Measurements from ENCODE around the gene SH3PXD2A. TPM values are rescaled to one million over a fixed set of nuclear protein-coding genes. Genes with fewer than 3 reads are reported as not detected.
A peak's percentile ranks its signal among the peaks of the same experiment; 100 is the strongest.

Gene SH3PXD2A
- total and polyA plus RNA-seq, 7 donors: 3.0 to 57.7 (median 10.6) TPM

DNA sequence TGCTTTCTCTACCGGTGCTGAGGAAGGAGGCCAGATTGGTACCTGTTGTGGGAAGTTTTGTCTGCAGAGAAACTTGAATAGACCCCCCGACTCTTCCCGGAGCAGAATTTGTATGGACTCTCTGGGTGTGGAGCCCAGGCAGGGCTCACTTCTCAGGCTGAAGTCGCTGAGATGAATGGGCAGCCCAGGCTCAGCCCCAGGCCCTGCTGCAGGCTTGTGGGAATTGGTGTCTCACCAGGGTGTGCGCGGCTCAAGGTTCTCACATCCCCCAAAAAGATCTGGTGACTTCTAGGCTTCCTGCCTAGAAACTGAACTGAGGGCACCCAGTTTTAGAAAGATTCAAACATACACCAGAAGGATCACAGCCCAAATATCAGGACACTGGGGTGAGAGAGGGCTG is 258.4 kb downstream of the SH3PXD2A start:
- 38 to 83% (median 46%) methylated on average over 6 of the region's 6 CpGs for WGBS, 3 donors
- H3K27me3 ChIP-seq (ENCODE audit: insufficient read depth in 3 of 3, low read length in 2 of 3): no peaks in the 10 kb centered on the region
- peak in 1 of 2 donors; percentile 8 for DNase-seq
- no peak for TF ChIP-seq CTCF (IDR thresholded peaks at IDR 0.05)
- H3K36me3 ChIP-seq (ENCODE audit: insufficient read depth in 1 of 2, low read depth in 1 of 2): peaks cover 0 to 17% of the 10 kb centered on the region in 2 donors
- H3K4me3 ChIP-seq: no peak overlapping the region
- no peaks in the 10 kb centered on the region for H3K9me3 ChIP-seq
- no peak for ATAC-seq
- no peak overlapping the region for H3K27ac ChIP-seq
- intact Hi-C loops (cut with DNase I): loop anchor here (10.0 kb wide), 2 partner anchors 258 to 278 kb away; partner anchors contain the start of gene SH3PXD2A (in 1 of the 2)
- no peaks in the 10 kb centered on the region for H3K4me1 ChIP-seq

- Histone ChIP-seq H3K4me1 (no peaks in the 10 kb centered on the region), H3K9me3 (no peaks in the 10 kb centered on the region), H3K27me3 (ENCODE audit: insufficient read depth in 3 of 3, low read length in 2 of 3) (no peaks in the 10 kb centered on the region), H3K27ac (no peak overlapping the region), H3K36me3 (ENCODE audit: insufficient read depth in 1 of 2, low read depth in 1 of 2) (peaks cover 0 to 10% of the 10 kb centered on the region in 2 donors), H3K4me3 (no peak overlapping the region)
- 55 to 72% (median 57%) methylated on average over 4 of the region's 4 CpGs for WGBS, 3 donors
- ATAC-seq (no peak), DNase-seq (peak in 1 of 2 donors; percentile 79)
- intact Hi-C loops (cut with DNase I): loop anchor here (10.0 kb wide), 2 partner anchors 259 to 279 kb away; partner anchors contain the start of gene SH3PXD2A (in 1 of the 2)
- TF ChIP-seq CTCF (IDR thresholded peaks at IDR 0.05): no peak
Observed at GRCh38 chr10:103595933-103596726, 259.2 kb downstream of the SH3PXD2A start.

- H3K27me3 ChIP-seq (ENCODE audit: insufficient read depth in 3 of 3, low read length in 2 of 3): no peaks in the 10 kb centered on the region
- H3K36me3 ChIP-seq (ENCODE audit: insufficient read depth in 1 of 2, low read depth in 1 of 2): peaks cover 0 to 9% of the 10 kb centered on the region in 2 donors
- 57 to 88% (median 78%) methylated on average over 3 of the region's 3 CpGs for WGBS, 3 donors
- H3K27ac ChIP-seq: no peak overlapping the region
- ATAC-seq (peak in 1 of 4 donors; percentile 4), DNase-seq (peak in 1 of 2 donors; percentile 42)
- no peak for TF ChIP-seq CTCF (IDR thresholded peaks at IDR 0.05)
- intact Hi-C loops (cut with DNase I): loop anchor here (1.0 to 10.0 kb wide), 4 partner anchors 176 to 282 kb away; partner anchors contain the start of gene SH3PXD2A (in 1 of the 2)
- H3K4me1 ChIP-seq: no peaks in the 10 kb centered on the region
- H3K4me3 ChIP-seq: no peak overlapping the region
- no peaks in the 10 kb centered on the region for H3K9me3 ChIP-seq
Observed at GRCh38 chr10:103593022-103593570, 262.3 kb downstream of the SH3PXD2A start.

- Histone ChIP-seq H3K9me3 (no peaks in the 10 kb centered on the region), H3K4me3 (no peak overlapping the region), H3K4me1 (no peaks in the 10 kb centered on the region), H3K27me3 (ENCODE audit: insufficient read depth in 3 of 3, low read length in 2 of 3) (no peaks in the 10 kb centered on the region), H3K36me3 (ENCODE audit: insufficient read depth in 1 of 2, low read depth in 1 of 2) (peaks cover 0 to 9% of the 10 kb centered on the region in 2 donors), H3K27ac (no peak overlapping the region)
- peak; percentile 51 to 69 for DNase-seq
- peak; percentile 69 to 85 (median 80) for ATAC-seq
- intact Hi-C loops (cut with DNase I): loop anchor here (1.0 to 10.0 kb wide), 4 partner anchors 175 to 282 kb away; partner anchors contain the start of gene SH3PXD2A (in 1 of the 2)
- 77 to 83% (median 80%) methylated on average over 15 of the region's 15 CpGs for WGBS, 3 donors
- peak; percentile 62 for TF ChIP-seq CTCF (IDR thresholded peaks at IDR 0.05)
Observed at GRCh38 chr10:103592186-103593021, 263.0 kb downstream of the SH3PXD2A start.
